ENCODE results near the gene TEN1. TPM values are rescaled to one million over a fixed set of nuclear protein-coding genes. Genes with fewer than 3 reads are reported as not detected.
"Not testable (repeated sequence)": the region's sequence is repeated elsewhere in the genome, so short reads cannot be mapped to it uniquely, and the experiment has no call there.

Gene TEN1
- total and polyA plus RNA-seq, 4 donors = 20.6 to 33.5 (median 29.0) TPM

GRCh38 chr17:75970626-75971025 lies 8.4 kb upstream of the TEN1 start:
- WGBS, 2 donors = 92 to 93% methylated on average over 7 of the region's 7 CpGs
- no peaks in the 10 kb centered on the region for H3K27me3 ChIP-seq (ENCODE audit: control insufficient read depth in 3 of 3, insufficient read depth in 3 of 3, low read length in 2 of 3)
- DNase-seq = no peak
- H3K9ac ChIP-seq (ENCODE audit: insufficient read depth in 1 of 2, low read length in 2 of 2) = no peak overlapping the region
- H3K27ac ChIP-seq (ENCODE audit: low read depth in 1 of 2, low read length in 1 of 2) = peak overlapping the region in 1 of 2 donors; percentile 79
- peaks cover 3 to 6% (median 5%) of the 10 kb centered on the region in 4 donors for H3K36me3 ChIP-seq (ENCODE audit: control insufficient read depth in 4 of 4, insufficient read depth in 4 of 4, low read length in 4 of 4)
- peaks cover 0 to 4% (median 0%) of the 10 kb centered on the region in 5 donors for H3K4me1 ChIP-seq (ENCODE audit: control insufficient read depth in 5 of 5, insufficient read depth in 5 of 5, low read length in 5 of 5)
- H3K4me3 ChIP-seq = no peak overlapping the region
- no peaks in the 10 kb centered on the region for H3K9me3 ChIP-seq (ENCODE audit: control insufficient read depth in 4 of 4, insufficient read depth in 3 of 4, low read length in 3 of 4)
- no peak for ATAC-seq (ENCODE audit: insufficient read depth, low FRiP score)
- TF ChIP-seq, protein P1, sequence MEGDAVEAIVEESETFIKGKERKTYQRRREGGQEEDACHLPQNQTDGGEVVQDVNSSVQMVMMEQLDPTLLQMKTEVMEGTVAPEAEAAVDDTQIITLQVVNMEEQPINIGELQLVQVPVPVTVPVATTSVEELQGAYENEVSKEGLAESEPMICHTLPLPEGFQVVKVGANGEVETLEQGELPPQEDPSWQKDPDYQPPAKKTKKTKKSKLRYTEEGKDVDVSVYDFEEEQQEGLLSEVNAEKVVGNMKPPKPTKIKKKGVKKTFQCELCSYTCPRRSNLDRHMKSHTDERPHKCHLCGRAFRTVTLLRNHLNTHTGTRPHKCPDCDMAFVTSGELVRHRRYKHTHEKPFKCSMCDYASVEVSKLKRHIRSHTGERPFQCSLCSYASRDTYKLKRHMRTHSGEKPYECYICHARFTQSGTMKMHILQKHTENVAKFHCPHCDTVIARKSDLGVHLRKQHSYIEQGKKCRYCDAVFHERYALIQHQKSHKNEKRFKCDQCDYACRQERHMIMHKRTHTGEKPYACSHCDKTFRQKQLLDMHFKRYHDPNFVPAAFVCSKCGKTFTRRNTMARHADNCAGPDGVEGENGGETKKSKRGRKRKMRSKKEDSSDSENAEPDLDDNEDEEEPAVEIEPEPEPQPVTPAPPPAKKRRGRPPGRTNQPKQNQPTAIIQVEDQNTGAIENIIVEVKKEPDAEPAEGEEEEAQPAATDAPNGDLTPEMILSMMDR (IDR thresholded peaks at IDR 0.05; ENCODE audit: control extremely low read depth, extremely low read depth) = no peak

DNA sequence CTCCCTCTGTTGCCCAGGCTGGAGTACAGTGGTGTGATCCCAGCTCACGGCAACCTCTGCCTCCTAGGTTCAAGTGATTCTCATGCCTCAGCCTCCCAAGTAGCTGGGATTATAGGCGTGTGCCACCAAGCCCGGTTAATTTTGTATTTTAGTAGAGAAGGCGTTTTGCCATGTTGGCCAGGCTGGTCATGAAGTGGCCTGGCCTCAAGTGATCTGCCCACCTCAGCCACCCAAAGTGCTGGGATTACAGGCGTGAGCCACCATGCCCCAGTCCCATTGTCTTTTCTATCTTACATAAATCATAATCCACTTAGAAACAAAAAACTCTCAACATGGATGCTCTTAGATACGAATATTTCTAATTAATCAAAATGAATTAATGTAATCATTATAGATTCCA lies 3.9 kb upstream of the TEN1 start:
- WGBS, 2 donors = 91 to 97% methylated on average over 6 of the region's 6 CpGs
- peaks cover 2 to 21% (median 7%) of the 10 kb centered on the region in 5 donors for H3K4me1 ChIP-seq (ENCODE audit: control insufficient read depth in 5 of 5, insufficient read depth in 5 of 5, low read length in 5 of 5)
- H3K27ac ChIP-seq (ENCODE audit: low read depth in 1 of 2, low read length in 1 of 2); H3K9ac ChIP-seq (ENCODE audit: insufficient read depth in 1 of 2, low read length in 2 of 2); DNase-seq; H3K27me3 ChIP-seq (ENCODE audit: control insufficient read depth in 3 of 3, insufficient read depth in 3 of 3, low read length in 2 of 3); H3K9me3 ChIP-seq (ENCODE audit: control insufficient read depth in 4 of 4, insufficient read depth in 3 of 4, low read length in 3 of 4); ATAC-seq (ENCODE audit: insufficient read depth, low FRiP score); H3K36me3 ChIP-seq (ENCODE audit: control insufficient read depth in 4 of 4, insufficient read depth in 4 of 4, low read length in 4 of 4); H3K4me3 ChIP-seq: not testable (repeated sequence)

- Histone ChIP-seq H3K4me3 (no peak overlapping the region), H3K36me3 (ENCODE audit: control insufficient read depth in 4 of 4, insufficient read depth in 4 of 4, low read length in 4 of 4) (peaks cover 0 to 6% (median 4%) of the 10 kb centered on the region in 4 donors), H3K27ac (ENCODE audit: low read depth in 1 of 2, low read length in 1 of 2) (peak overlapping the region in 1 of 2 donors; percentile 24), H3K9ac (ENCODE audit: insufficient read depth in 1 of 2, low read length in 2 of 2) (no peak overlapping the region), H3K9me3 (ENCODE audit: control insufficient read depth in 4 of 4, insufficient read depth in 3 of 4, low read length in 3 of 4) (no peaks in the 10 kb centered on the region), H3K4me1 (ENCODE audit: control insufficient read depth in 5 of 5, insufficient read depth in 5 of 5, low read length in 5 of 5) (peaks cover 2 to 26% (median 7%) of the 10 kb centered on the region in 5 donors), H3K27me3 (ENCODE audit: control insufficient read depth in 3 of 3, insufficient read depth in 3 of 3, low read length in 2 of 3) (no peaks in the 10 kb centered on the region)
- 57 to 83% methylated on average over 5 of the region's 5 CpGs for WGBS, 2 donors
- ATAC-seq (ENCODE audit: insufficient read depth, low FRiP score) (no peak), DNase-seq (no peak)
- TF ChIP-seq, protein P1 (IDR thresholded peaks at IDR 0.05; ENCODE audit: control extremely low read depth, extremely low read depth) = no peak
These were observed 3.3 kb upstream of the TEN1 start for GRCh38 chr17:75975757-75976174.

GRCh38 chr17:75976175-75976848 lies 2.7 kb upstream of the TEN1 start:
- ATAC-seq (ENCODE audit: insufficient read depth, low FRiP score) = no peak
- DNase-seq = no peak
- peak overlapping the region in 1 of 2 donors; percentile 24 for H3K27ac ChIP-seq (ENCODE audit: low read depth in 1 of 2, low read length in 1 of 2)
- H3K4me1 ChIP-seq (ENCODE audit: control insufficient read depth in 5 of 5, insufficient read depth in 5 of 5, low read length in 5 of 5) = peaks cover 2 to 28% (median 8%) of the 10 kb centered on the region in 5 donors
- H3K36me3 ChIP-seq (ENCODE audit: control insufficient read depth in 4 of 4, insufficient read depth in 4 of 4, low read length in 4 of 4) = peaks cover 0 to 6% (median 4%) of the 10 kb centered on the region in 4 donors
- TF ChIP-seq, protein P1 (IDR thresholded peaks at IDR 0.05; ENCODE audit: control extremely low read depth, extremely low read depth) = no peak
- no peaks in the 10 kb centered on the region for H3K27me3 ChIP-seq (ENCODE audit: control insufficient read depth in 3 of 3, insufficient read depth in 3 of 3, low read length in 2 of 3)
- no peaks in the 10 kb centered on the region for H3K9me3 ChIP-seq (ENCODE audit: control insufficient read depth in 4 of 4, insufficient read depth in 3 of 4, low read length in 3 of 4)
- no peak overlapping the region for H3K4me3 ChIP-seq
- WGBS, 2 donors = 46 to 69% methylated on average over 9 of the region's 9 CpGs
- H3K9ac ChIP-seq (ENCODE audit: insufficient read depth in 1 of 2, low read length in 2 of 2) = no peak overlapping the region
